Left ventricle myocardium inferior (tissue), 1 donor: ENCODE measurements around the gene P2RY11. TPM values are rescaled to one million over a fixed set of nuclear protein-coding genes. Genes with fewer than 3 reads are reported as not detected.

ENCODE experiments used
- DNase-seq: peaks from one replicate; pipeline ENCODE4 v3.0.0-alpha.2; 2020
- H3K27ac ChIP-seq: fragments of 200-600 bp; replicated peaks from 2 replicates; pipeline ENCODE4 v1.8.0; 2021
- H3K27me3 ChIP-seq: fragments of 200-600 bp; 2 replicates; pipeline ENCODE4 v1.8.0; 2021; ENCODE audit warnings: low read depth
- H3K36me3 ChIP-seq: fragments of 200-600 bp; 2 replicates; pipeline ENCODE4 v1.8.0; 2021
- H3K4me1 ChIP-seq: fragments of 200-600 bp; 2 replicates; pipeline ENCODE4 v1.8.0; 2021
- H3K4me3 ChIP-seq: fragments of 200-600 bp; 2 replicates; pipeline ENCODE4 v1.8.0; 2021; ENCODE audit warnings: mild to moderate bottlenecking, moderate library complexity
- H3K9me3 ChIP-seq: fragments of 200-600 bp; replicated peaks from 2 replicates; pipeline ENCODE4 v1.8.0; 2021
- CTCF ChIP-seq: fragments of 200-600 bp; IDR thresholded peaks from 2 replicates; pipeline ENCODE4 v1.8.0; 2021; ENCODE audit warnings: antibody characterized with exemption, mild to moderate bottlenecking, borderline replicate concordance
- intact Hi-C: fragments of 100-400 bp; cut with micrococcal nuclease; formaldehyde crosslinking; loops from one replicate; pipeline ENCODE4 v1.11.0; 2022
- total RNA-seq: library from RNA; stranded (reverse); fragmentation: NEBNext Ultra II Directional; extraction: Animal tissue kit (Norgen Biotek cat#: 25700); gene quantifications from one replicate; pipeline ENCODE4 v1.2.1, GENCODE V29; 2021
- donor health status: DM: no; HTN: yes; CAD: no; lungs with severe emphysema.

Gene P2RY11
- total RNA-seq, 1 donor from 2014 or later, result 4.1 TPM

- intact Hi-C loops, result no loop called here
These were observed 33.5 kb downstream of the P2RY11 start for GRCh38 chr19:10145031-10145430.

GRCh38 chr19:10146142-10146541, 34.6 kb downstream of the P2RY11 start:
- Histone ChIP-seq H3K4me1 (no peaks in the 10 kb centered on the region), H3K4me3 (no peak overlapping the region), H3K27ac (no peak overlapping the region), H3K27me3 (no peaks in the 10 kb centered on the region), H3K9me3 (no peaks in the 10 kb centered on the region), H3K36me3 (peaks cover 98% of the 10 kb centered on the region)
- DNase-seq, result no peak
- no peak for TF ChIP-seq CTCF
- intact Hi-C loops, result no loop called here

More at GRCh38 chr19:10145031-10145430, 33.5 kb downstream of the P2RY11 start:
- Histone ChIP-seq H3K4me3 (no peak overlapping the region), H3K9me3 (no peaks in the 10 kb centered on the region), H3K27ac (no peak overlapping the region), H3K4me1 (no peaks in the 10 kb centered on the region), H3K27me3 (no peaks in the 10 kb centered on the region), H3K36me3 (peaks cover 98% of the 10 kb centered on the region)
- TF ChIP-seq CTCF, result no peak
- no peak for DNase-seq

GRCh38 chr19:10149427-10149826, 37.9 kb downstream of the P2RY11 start:
- H3K36me3 ChIP-seq, result peaks cover 96% of the 10 kb centered on the region

GRCh38 chr19:10151521-10151920, 40.0 kb downstream of the P2RY11 start:
- Histone ChIP-seq H3K4me3 (no peak overlapping the region), H3K36me3 (peaks cover 97% of the 10 kb centered on the region)
- intact Hi-C loops, result no loop called here

More at GRCh38 chr19:10149427-10149826, 37.9 kb downstream of the P2RY11 start:
- intact Hi-C loops, result no loop called here
- H3K4me3 ChIP-seq, result no peak overlapping the region
- no peak overlapping the region for H3K27ac ChIP-seq
- TF ChIP-seq CTCF, result no peak
- no peaks in the 10 kb centered on the region for H3K4me1 ChIP-seq
- no peaks in the 10 kb centered on the region for H3K27me3 ChIP-seq
- H3K9me3 ChIP-seq, result no peaks in the 10 kb centered on the region
- no peak for DNase-seq

GRCh38 chr19:10152100-10152499, 40.6 kb downstream of the P2RY11 start:
- intact Hi-C loops, result no loop called here
- Histone ChIP-seq H3K4me1 (no peaks in the 10 kb centered on the region), H3K27ac (no peak overlapping the region), H3K27me3 (no peaks in the 10 kb centered on the region), H3K9me3 (no peaks in the 10 kb centered on the region), H3K4me3 (no peak overlapping the region), H3K36me3 (peaks cover 97% of the 10 kb centered on the region)
- no peak for DNase-seq
- TF ChIP-seq CTCF, result no peak

More at GRCh38 chr19:10151521-10151920, 40.0 kb downstream of the P2RY11 start:
- Histone ChIP-seq H3K9me3 (no peaks in the 10 kb centered on the region), H3K27me3 (no peaks in the 10 kb centered on the region), H3K27ac (no peak overlapping the region), H3K4me1 (no peaks in the 10 kb centered on the region)
- no peak for TF ChIP-seq CTCF
- no peak for DNase-seq
